GM19099 (cell line): Measurements from ENCODE around the gene TNFRSF13B.

Experiments
- POLR2A ChIP-seq: IDR thresholded peaks from 3 replicates; pipeline ENCODE4 v1.6.1; 2011; ENCODE audit warnings: low read depth; ENCODE audit not compliant: insufficient read length; ENCODE audit errors: extremely low read depth

Gene TNFRSF13B

GRCh38 chr17:16999931-17000625 is 28.2 kb upstream of the TNFRSF13B start:
- TF ChIP-seq POLR2A, result no peak

GRCh38 chr17:16997514-16998429 is 25.9 kb upstream of the TNFRSF13B start:
- TF ChIP-seq POLR2A, result no peak

GRCh38 chr17:16995930-16996329 is 24.0 kb upstream of the TNFRSF13B start:
- no peak for TF ChIP-seq POLR2A

GRCh38 chr17:16994631-16995030 is 22.7 kb upstream of the TNFRSF13B start:
- no peak for TF ChIP-seq POLR2A

DNA sequence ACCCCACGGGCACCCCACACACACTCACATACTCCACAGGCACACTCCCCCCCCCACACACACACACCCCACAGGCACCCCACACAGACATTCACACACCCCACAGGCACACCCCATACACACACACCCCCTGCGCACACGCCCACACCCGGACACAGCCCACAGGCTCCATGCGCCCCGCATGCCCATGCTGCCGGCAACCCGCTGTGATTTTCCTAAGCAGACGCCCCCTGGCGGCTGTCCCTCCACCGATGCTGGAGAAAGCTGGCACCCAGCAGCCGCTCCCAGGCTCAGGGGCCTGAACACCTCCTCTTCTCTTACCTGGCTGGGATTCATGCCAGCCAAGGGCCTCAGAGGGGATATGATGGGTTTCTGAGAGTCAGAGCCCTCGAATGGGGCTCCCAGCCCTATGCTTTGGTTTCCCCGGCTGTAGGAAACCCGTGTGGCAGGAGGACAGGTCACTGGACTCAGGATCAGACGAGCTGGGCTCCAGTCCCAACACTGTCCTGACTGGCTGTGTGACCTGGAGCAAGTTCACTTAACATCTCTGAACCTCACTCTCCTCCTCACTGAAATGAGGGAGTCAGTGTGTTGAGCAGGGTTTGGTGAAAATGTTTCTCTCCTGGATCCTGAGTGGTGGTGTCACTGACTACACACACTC is 19.6 kb upstream of the TNFRSF13B start:
- TF ChIP-seq POLR2A, result no peak

DNA sequence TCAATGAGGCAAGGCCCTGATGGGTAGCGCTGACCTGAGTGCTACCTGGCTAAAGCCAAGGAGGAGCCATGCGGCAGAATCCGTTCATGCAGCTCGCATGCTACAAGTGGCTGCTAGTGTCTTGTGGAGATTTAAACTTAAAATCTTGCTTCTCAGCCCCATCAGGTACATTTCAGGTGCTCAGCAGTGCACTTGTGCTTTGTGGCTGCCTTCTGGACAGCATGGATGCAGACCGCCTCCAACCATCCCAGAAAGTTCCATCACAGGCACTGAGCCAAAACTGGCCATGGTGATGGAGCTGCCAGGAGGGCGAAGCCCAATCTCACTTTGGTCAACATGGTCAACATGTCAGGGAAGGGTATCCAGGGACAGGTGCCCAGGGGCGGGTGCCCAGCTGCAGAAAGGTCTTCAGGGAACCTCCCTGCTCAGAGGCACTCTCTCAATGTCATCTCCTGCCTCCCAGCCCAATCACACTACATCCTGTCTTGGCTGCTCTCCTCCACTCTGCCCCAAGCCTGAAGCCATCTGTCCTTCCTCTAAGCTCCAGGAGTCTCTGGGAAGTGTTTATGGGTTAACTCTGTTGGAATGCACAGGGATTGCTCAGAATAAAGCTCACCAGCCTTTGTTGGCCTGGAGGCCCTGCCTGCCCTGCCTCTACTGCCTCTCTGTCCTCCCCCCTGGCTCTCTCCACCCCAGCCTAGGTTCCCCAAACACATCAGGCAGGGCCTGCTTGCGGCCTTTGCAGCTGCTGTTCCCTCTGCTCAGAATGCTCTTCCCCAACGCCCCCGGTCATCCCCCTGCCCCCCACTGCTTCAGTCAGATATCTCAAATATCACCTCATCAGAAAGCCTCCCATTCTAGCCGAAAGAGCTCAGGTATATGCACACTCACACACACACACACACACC is 18.3 kb upstream of the TNFRSF13B start:
- TF ChIP-seq POLR2A, result no peak

- TF ChIP-seq POLR2A, result no peak
Observed at GRCh38 chr17:16989230-16989952, 17.5 kb upstream of the TNFRSF13B start.

- TF ChIP-seq POLR2A, result peak; percentile 45
Observed at GRCh38 chr17:16988749-16989229, 16.9 kb upstream of the TNFRSF13B start.

DNA sequence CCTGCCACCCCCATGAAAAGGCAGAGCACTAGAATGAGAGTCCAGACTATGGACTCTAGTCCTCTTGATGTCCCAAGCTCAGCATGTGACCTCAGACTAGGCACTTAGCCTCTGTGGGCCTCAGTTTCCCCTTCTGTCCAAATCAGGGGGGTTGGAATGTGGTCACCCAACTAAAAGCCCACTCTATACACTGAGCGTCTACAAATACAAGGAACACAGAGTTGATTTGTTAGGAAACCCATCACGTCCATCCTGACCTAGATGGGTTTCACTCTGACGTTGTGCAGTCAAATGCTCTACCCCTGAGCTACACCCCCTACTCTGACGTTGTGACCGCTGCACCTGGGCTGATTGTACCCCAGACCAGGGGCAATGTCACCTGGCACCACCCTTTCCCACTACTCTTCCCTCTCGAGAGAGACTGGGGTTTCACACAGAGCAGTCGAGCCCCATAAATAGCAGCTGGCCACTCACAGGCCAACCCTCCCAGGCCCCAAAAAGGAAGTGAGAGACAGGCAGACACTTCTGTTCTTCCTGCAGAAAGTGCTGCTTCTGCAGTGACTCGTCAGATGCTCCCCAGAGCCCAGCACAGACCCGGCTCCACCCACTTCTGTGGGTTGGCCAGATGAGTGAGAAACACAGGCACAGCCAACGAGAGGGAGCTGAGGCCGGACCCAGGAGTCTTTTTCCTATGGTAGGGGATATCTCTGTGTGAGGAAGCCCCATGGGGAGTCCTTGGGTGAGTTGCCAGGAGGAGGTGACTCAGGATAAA is 16.1 kb upstream of the TNFRSF13B start:
- TF ChIP-seq POLR2A, result peak; percentile 64

GRCh38 chr17:16987066-16987829 is 15.3 kb upstream of the TNFRSF13B start:
- no peak for TF ChIP-seq POLR2A

- TF ChIP-seq POLR2A, result no peak
Observed at GRCh38 chr17:16986391-16986790, 14.5 kb upstream of the TNFRSF13B start.

- no peak for TF ChIP-seq POLR2A
Observed at GRCh38 chr17:16981928-16982327, 10.0 kb upstream of the TNFRSF13B start.

DNA sequence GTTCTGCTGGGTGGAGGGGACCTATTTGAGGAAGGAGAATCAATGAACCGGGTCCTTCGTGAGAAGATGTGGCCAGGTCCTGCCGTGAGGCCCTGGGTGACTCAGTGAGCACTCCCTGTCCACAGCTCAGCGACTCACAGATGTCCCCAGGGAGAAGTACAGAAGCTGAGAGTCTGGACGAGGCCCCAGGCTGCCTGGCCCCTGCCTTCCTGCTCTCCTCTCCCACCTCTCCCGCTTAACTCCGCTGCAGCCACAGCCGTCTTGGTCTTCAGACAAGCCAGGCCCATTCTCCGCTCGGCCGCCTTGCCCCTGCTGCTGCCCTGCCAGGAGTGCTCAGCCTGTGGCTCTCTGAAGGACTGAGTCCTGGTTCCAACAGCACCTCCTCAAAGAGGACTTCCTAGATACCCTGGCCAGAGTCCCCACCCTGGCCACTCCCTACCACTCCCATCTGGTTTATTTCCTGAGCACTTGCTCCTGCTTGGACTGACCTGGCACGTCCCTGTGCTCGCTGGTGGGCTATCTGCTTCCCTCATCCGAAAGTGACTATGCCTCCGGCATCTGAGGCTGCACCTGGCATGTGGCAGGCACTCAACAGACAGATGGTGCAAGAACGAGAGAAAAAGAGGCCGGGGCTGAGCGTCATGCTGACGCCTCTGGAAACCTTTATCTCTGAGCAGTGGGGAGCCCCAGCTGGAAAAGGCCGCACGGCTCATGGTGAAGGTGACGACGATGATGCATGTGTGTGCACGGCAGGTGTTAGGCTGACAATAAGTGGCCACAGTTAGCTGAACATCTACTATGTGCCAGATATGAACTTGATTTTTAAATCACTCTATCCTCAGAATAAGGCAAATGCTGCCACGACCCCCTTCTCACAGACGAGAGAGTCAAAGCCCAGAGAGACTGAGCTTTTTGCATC is 9.2 kb upstream of the TNFRSF13B start:
- peak; percentile 61 for TF ChIP-seq POLR2A
